CD4-positive, alpha-beta T cell (primary cell): ENCODE results near the gene TIA1. TPM values are rescaled to one million over a fixed set of nuclear protein-coding genes. Genes with fewer than 3 reads are reported as not detected.
"Not testable (repeated sequence)": the region's sequence is repeated elsewhere in the genome, so short reads cannot be mapped to it uniquely, and the experiment has no call there.

Source experiments
- ATAC-seq: fragments of 200-7000 bp; cut with Tn5 transposase; one replicate; pipeline ENCODE4 v1.10.0; 2022; ENCODE audit warnings: mild to moderate bottlenecking; ENCODE audit not compliant: poor library complexity
- CTCF ChIA-PET: fragments of 350-600 bp; sonication (Branson Sonifier 250); formaldehyde crosslinking; loops from one replicate; lab custom pipeline; 2021; ENCODE audit warnings: antibody characterized with exemption, inconsistent platforms; lab: Charles Lee
- POLR2A ChIA-PET: fragments of 350-600 bp; sonication (Branson Sonifier 250); formaldehyde crosslinking; loops from one replicate; lab custom pipeline; 2021; ENCODE audit warnings: antibody characterized with exemption, inconsistent platforms; lab: Charles Lee
- DNase-seq, 14 experiments: peaks; one replicate each; pipeline ENCODE4 v3.0.0-alpha.2; 2013 to 2020; ENCODE audit warnings: mixed read lengths in 2 of 14
- H3K27ac ChIP-seq, 2 donors: one replicate each; pipeline versions ENCODE4 v1.5.1 to v1.7.0; 2013; ENCODE audit warnings: low read length in 2 of 2, low read depth in 1 of 2, mild to moderate bottlenecking in 1 of 2
- H3K27me3 ChIP-seq, 2 experiments: 1 replicate in 1 of 2; 2 replicates in 1 of 2; pipeline versions ENCODE4 v1.6.1 to v1.7.0; 2013; ENCODE audit warnings: low read length in 2 of 2, control low read depth in 1 of 2, mild to moderate bottlenecking in 1 of 2, moderate library complexity in 1 of 2; ENCODE audit not compliant: insufficient read depth in 2 of 2, control insufficient read depth in 1 of 2
- H3K36me3 ChIP-seq: one replicate; pipeline ENCODE4 v1.6.1; 2013; ENCODE audit warnings: low read length, control low read depth; ENCODE audit not compliant: insufficient read depth
- H3K4me1 ChIP-seq: one replicate; pipeline ENCODE4 v1.6.1; 2013; ENCODE audit warnings: low read length, control low read depth; ENCODE audit not compliant: insufficient read depth
- H3K4me3 ChIP-seq: one replicate; pipeline ENCODE4 v1.5.1; 2013; ENCODE audit warnings: mild to moderate bottlenecking, low read length, moderate library complexity
- H3K9me3 ChIP-seq, 2 experiments: 1 replicate in 1 of 2; 2 replicates in 1 of 2; pipeline versions ENCODE4 v1.6.1 to v1.7.0; 2013; ENCODE audit warnings: low read length in 2 of 2, mild to moderate bottlenecking in 2 of 2, control low read depth in 1 of 2, moderate library complexity in 1 of 2; ENCODE audit not compliant: control insufficient read depth in 1 of 2, insufficient read depth in 1 of 2
- H3K27ac Mint-ChIP-seq: one replicate; pipeline ENCODE4 v1.8.0; 2020; ENCODE audit warnings: mixed read lengths
- H3K27me3 Mint-ChIP-seq: one replicate; pipeline ENCODE4 v1.8.0; 2021; ENCODE audit warnings: mixed read lengths
- H3K36me3 Mint-ChIP-seq: one replicate; pipeline ENCODE4 v1.8.0; 2021; ENCODE audit warnings: low read depth, mixed read lengths
- H3K4me1 Mint-ChIP-seq: one replicate; pipeline ENCODE4 v1.8.0; 2021; ENCODE audit warnings: low read depth, mixed read lengths
- H3K4me3 Mint-ChIP-seq: one replicate; pipeline ENCODE4 v1.8.0; 2020; ENCODE audit warnings: mild to moderate bottlenecking, mixed read lengths
- H3K9me3 Mint-ChIP-seq: one replicate; pipeline ENCODE4 v1.8.0; 2020; ENCODE audit warnings: mixed read lengths
- intact Hi-C, 2 experiments: fragments of 100-400 bp; cut with DNase I in 1 of 2; cut with micrococcal nuclease in 1 of 2; formaldehyde crosslinking; loops; one replicate each; pipeline versions ENCODE4 v1.15.1 to v1.9.0; 2023 to 2025; cut with DNase I, micrococcal nuclease
- total RNA-seq, 174 experiments: library from RNA in 2 of 174; stranded (reverse) in 2 of 174; gene quantifications; one replicate each; pipeline ENCODE4 v1.2.3 and lab custom pipeline; 2021 to 2026
- TF ChIP-seq, protein P1 (sequence below): fragments of 200-600 bp; IDR thresholded peaks from one replicate; pipeline ENCODE4 v1.8.0; 2022; ENCODE audit warnings: antibody characterized with exemption, mild to moderate bottlenecking

TIA1 gene
- total RNA-seq, 2 experiments from 2014 or later = 34.4 to 45.3 TPM

- Histone ChIP-seq H3K4me1 (no peaks in the 10 kb centered on the region), H3K9me3 (no peaks in the 10 kb centered on the region), H3K4me3 (no peak overlapping the region), H3K27me3 (no peaks in the 10 kb centered on the region), H3K36me3 (peaks cover 36% of the 10 kb centered on the region), H3K27ac (no peak overlapping the region)
- ChIA-PET CTCF (no interaction called here), POLR2A (interaction anchor here (1.2 kb wide), 1 partner anchor 9 kb away, joined by 8 read pairs; the partner anchor contains the start of gene C2orf42)
- intact Hi-C loops = no loop called here
- no peaks in the 10 kb centered on the region for H3K9me3 Mint-ChIP-seq
- H3K4me3 Mint-ChIP-seq = no peak overlapping the region
- H3K36me3 Mint-ChIP-seq = peaks cover 51% of the 10 kb centered on the region
- DNase-seq (no peak), ATAC-seq (no peak)
- no peak overlapping the region for H3K27ac Mint-ChIP-seq
- no peaks in the 10 kb centered on the region for H3K27me3 Mint-ChIP-seq
- TF ChIP-seq, protein P1, sequence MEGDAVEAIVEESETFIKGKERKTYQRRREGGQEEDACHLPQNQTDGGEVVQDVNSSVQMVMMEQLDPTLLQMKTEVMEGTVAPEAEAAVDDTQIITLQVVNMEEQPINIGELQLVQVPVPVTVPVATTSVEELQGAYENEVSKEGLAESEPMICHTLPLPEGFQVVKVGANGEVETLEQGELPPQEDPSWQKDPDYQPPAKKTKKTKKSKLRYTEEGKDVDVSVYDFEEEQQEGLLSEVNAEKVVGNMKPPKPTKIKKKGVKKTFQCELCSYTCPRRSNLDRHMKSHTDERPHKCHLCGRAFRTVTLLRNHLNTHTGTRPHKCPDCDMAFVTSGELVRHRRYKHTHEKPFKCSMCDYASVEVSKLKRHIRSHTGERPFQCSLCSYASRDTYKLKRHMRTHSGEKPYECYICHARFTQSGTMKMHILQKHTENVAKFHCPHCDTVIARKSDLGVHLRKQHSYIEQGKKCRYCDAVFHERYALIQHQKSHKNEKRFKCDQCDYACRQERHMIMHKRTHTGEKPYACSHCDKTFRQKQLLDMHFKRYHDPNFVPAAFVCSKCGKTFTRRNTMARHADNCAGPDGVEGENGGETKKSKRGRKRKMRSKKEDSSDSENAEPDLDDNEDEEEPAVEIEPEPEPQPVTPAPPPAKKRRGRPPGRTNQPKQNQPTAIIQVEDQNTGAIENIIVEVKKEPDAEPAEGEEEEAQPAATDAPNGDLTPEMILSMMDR = no peak
- no peaks in the 10 kb centered on the region for H3K4me1 Mint-ChIP-seq
These were observed 67.0 kb downstream of the TIA1 start for GRCh38 chr2:70181363-70181956.

- Mint-ChIP-seq H3K36me3 (peaks cover 55% of the 10 kb centered on the region), H3K4me3 (no peak overlapping the region), H3K27ac (no peak overlapping the region), H3K4me1 (no peaks in the 10 kb centered on the region), H3K27me3 (no peaks in the 10 kb centered on the region), H3K9me3 (no peaks in the 10 kb centered on the region)
- ChIA-PET CTCF (no interaction called here), POLR2A (interaction anchor here (1.5 kb wide), 1 partner anchor 262 kb away, joined by 3 read pairs; no protein-coding TSS in a partner anchor)
- DNase-seq (no peak), ATAC-seq (no peak)
- Histone ChIP-seq H3K27ac (no peak overlapping the region), H3K4me1 (no peaks in the 10 kb centered on the region), H3K36me3 (peaks cover 42% of the 10 kb centered on the region), H3K4me3 (no peak overlapping the region), H3K9me3 (no peaks in the 10 kb centered on the region), H3K27me3 (no peaks in the 10 kb centered on the region)
- intact Hi-C loops = no loop called here
- TF ChIP-seq, protein P1 = no peak
These were observed 74.9 kb downstream of the TIA1 start for GRCh38 chr2:70173520-70173919.

- H3K4me3 Mint-ChIP-seq, H3K4me3 ChIP-seq, H3K9me3 Mint-ChIP-seq, ATAC-seq, H3K27me3 ChIP-seq, intact Hi-C loops, CTCF ChIA-PET, H3K4me1 Mint-ChIP-seq, DNase-seq, H3K27ac Mint-ChIP-seq, H3K27me3 Mint-ChIP-seq, H3K27ac ChIP-seq, H3K4me1 ChIP-seq, H3K9me3 ChIP-seq: not testable (repeated sequence)
- H3K36me3 Mint-ChIP-seq = peaks cover 58% of the 10 kb centered on the region
- H3K36me3 ChIP-seq = peaks cover 37% of the 10 kb centered on the region
- POLR2A ChIA-PET = interaction anchor here (0.7 to 0.8 kb wide), 2 partner anchors 27 to 88 kb away, joined by 3 read pairs; partner anchors contain the start of gene PCYOX1
These were observed 78.7 kb downstream of the TIA1 start for GRCh38 chr2:70169654-70170245.
